DMS53 treated with DMSO at 0.1 percent for 48 hours (cell line): ENCODE results near the gene RAB43.
"Not testable (repeated sequence)": the region's sequence is repeated elsewhere in the genome, so short reads cannot be mapped to it uniquely, and the experiment has no call there.

Experiments used
- DNase-seq: peaks from one replicate; lab custom pipeline; 2025; ENCODE audit not compliant: unreplicated experiment; lab: John Stamatoyannopoulos, UW

RAB43 gene

DNA sequence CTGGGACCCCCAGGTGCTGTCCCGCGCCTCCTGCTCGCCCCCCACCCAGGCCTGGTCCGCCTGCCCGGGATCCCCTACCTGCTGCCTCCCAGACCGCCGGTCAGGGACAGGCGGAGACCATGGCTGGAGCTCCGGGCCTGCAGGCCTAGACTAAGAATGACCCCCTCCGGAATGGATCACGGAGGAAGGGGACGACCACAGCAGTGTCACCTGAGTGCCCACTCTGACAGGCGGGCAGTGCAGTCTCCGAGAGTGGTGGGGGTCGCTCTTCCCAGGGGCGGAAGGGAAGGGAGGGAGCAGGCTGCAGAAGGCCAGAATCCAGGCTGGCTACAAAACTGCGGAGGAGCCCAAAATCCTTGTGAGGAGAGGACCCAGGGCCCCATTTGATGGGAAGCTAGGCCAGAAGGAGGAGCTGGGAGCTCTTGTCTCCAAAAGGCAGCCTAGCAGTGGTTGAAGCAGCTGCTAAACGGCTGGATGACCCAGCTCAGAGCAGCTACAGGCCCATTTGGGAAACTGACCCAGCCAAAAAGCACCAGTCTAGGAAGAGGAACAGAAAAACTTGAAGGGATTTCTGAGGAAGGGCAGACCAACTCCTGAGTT is 908 bp upstream of the RAB43 start:
- no peak for DNase-seq

DNA sequence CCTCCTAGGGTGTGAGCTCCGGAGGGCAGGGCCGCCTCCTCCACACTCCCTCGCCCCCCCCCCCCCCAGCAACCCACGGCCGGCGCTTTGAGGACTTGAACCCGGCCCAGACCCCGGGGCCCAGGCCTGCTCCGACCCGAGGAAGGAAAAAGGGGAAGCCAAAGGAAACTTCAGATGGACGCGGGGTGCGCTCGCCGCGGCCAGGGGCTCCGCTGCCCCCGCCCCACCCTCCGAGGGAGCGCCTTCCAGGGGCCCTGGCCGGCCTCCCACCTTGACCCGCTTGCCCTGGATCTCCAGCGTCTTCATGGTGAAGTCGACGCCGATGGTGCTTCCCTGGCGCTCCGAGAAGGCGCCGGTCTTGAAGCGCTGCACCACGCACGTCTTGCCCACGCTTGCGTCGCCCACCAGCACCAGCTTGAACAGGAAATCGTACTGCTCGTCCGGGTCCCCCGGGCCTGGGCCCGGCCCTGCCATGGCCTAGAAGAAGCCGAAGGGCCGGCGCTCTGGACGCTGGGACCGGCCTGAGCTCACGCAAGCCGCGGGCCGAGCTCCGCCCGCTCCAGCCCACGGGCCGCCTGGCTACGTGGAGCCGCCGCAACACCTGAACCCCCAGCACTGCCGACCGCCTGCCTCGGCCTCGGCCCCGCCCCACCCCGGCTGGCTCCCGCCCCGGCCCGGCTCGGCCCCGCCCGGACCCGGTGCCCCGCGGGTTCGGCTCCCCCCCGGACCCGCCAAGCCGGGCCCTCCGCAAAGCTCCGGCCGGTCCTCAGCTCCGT is 400 bp downstream of the RAB43 start:
- peak; percentile 23 for DNase-seq

DNA sequence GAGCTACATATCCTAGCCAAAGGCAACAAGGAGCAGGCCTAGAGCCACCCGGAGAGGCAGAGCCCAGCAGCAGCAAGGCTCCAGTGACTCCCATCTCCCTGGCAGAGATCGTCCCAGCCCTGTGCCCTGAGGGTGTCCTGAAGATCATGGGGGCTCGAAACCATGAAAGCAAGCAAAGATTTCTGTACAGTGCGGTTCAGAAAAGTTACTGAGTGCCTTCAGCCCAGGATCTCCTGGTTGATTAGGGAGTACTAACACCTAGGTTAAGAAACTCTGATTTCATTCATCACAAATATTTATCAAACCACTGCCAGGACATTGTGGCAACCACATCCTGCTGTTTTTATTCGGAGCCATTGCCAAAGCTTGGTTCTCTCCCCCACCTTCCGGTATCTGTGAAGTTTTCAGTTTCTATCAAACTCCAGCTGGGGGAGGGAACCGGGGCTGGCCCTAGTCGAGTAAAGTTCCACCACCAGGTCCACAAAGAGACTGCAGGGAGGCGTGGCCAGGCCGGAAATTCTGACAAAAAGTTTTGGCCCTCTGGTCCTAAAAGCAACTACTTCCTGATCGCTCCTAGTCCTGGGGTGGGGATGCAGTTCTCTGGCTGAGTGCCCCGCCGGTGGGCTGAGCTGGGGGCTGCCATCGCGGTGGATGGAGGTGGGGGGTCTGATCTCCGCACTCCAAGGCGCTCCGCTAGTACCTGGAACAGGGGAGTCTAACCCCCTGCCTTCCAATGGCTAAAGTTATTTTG is 1.2 kb downstream of the RAB43 start:
- no peak for DNase-seq

DNA sequence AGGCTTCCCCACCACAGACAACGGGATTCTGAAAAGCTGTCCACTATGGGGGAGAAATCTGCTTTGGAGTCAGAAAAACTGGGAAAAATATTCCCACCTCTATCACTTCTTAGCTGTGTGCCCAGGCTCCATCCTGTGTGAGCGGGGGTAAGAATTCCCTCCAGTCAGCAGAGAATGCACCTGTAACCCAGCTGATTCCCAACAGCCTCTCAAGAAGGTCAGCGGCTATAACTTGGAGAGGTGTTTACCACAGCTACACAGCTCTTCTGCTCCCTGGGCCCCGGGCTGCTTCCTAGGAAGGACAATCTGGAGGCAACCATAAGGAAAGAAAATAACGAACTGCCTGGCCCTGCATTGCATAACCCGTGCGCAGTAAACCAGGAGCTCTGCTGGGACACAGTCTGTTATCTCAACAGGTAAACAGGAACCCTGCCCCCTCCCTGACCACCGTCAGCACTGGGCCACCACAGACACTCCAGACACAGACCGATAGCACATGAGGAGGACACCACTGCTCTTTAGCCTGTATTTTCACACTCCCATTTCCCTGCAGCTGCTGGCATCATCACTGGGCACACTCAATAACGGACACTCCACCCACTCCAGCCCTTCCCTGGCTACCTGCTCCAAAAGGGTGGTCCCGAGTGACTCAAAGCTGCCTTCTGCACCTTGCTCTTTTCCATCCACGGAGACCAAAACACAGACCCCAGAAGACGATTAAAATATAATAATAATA is 2.1 kb downstream of the RAB43 start:
- DNase-seq = no peak

DNA sequence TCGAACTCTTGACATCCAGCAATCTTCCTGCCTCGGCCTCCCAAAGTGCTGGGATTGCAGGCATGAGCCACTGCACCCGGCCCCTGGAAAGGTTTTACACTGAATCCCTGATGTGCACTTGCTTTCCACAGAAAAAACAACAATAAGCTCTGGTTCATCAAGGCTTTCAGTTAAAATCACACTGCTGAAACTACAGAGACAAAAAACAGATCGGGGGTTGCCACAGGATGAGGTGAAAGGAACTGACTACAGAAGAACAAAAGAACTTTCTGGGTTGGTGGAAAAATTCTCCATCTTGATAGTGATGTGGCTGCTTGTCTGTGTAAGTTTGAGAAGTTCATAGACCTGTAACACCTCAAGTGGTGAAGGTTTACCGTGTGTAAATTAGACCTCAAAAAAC is 2.9 kb downstream of the RAB43 start:
- no peak for DNase-seq

DNA sequence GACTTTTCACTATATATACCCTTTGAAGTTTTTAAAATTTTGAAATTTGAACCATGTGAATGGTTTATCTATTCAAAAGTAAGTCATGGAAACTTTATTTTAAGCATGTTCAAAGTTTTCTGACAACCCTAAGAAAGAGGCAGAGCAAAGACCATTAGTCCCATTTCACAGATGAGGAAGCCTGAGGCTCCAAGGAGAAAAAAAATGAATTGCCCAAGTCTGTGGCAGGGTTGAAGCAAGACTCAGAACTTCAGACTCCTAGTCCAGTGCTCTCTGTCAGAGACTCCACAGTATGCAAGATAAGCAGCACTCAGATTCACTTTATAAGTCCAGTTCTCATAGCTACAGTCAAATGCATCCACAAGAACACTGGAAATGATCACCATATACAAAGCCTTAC is 4.5 kb downstream of the RAB43 start:
- no peak for DNase-seq

DNA sequence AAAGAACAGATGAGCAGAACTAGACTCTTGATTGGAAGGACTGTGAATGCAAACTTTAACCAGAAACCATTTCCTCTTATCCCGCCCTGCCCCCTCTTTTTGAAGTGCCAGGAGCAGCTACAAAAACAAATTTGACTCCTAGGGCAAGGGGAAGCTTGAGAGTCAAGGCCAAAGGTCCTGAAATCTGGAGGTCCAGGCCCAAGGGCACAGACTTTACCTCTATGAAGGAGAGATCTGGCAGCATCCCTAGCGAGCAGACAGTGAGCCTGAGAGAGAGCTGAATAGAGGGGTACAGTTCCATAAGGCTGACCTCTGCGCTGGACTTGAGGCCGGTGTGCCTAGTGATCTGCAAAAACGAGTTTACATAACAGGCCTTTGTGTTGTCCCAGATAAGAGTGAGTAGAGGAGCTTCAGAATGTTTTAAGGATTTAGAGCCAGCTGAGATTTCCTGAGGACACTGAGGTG is 5.1 kb downstream of the RAB43 start:
- DNase-seq = no peak

DNA sequence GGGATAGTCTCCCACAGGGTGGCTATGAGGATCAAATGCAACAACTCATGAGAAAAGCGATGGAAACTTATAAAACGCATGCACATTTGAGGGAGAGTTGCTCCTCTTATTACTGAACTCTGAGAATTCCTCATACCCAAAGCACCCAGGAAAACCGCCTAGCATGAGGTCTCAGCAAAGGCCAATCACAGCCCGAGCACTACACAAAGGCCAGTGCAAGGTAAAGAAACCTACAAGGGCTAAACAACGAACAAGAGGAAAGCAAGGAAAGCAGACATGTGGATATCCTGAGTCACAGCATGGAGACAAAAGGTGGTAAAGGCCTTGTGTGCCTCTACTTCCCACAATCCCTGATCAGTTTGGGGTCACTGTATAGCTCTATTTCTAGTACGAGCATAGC is 7.1 kb downstream of the RAB43 start:
- DNase-seq = no peak

DNA sequence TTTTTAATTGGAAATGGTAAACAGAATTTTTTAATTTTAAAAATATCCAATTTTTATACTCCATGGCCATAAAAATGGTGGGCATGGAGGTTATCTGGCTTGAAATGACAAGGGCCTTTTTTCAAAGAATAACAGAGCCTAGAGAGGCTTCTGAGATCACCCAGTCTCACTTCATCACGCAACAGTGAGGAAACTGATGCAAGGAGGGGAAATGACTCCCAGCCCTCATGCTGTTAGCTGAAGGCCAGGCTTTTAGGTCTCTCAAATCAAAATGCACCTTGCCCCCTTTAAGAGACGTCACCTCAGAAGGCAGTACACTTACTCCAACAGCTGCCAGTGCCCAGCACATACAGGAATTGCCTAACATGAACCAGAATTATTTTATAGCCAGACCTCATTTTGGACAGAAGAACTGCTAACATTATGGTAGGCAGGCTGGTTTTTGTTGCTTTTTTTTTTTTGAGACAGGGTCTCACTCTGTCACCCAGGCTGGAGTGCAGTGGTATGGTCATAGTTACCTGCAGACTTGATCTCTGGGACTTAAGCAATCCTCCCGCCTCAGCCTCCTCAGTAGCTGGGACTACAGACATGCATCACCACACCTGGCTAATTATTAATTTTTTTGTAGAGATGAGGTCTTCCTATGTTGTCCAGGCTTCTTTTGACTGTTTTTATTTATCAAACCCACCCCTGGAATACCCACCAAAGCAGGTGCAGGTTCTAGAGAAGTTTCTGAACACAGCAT is 9.1 kb downstream of the RAB43 start:
- DNase-seq = no peak

DNA sequence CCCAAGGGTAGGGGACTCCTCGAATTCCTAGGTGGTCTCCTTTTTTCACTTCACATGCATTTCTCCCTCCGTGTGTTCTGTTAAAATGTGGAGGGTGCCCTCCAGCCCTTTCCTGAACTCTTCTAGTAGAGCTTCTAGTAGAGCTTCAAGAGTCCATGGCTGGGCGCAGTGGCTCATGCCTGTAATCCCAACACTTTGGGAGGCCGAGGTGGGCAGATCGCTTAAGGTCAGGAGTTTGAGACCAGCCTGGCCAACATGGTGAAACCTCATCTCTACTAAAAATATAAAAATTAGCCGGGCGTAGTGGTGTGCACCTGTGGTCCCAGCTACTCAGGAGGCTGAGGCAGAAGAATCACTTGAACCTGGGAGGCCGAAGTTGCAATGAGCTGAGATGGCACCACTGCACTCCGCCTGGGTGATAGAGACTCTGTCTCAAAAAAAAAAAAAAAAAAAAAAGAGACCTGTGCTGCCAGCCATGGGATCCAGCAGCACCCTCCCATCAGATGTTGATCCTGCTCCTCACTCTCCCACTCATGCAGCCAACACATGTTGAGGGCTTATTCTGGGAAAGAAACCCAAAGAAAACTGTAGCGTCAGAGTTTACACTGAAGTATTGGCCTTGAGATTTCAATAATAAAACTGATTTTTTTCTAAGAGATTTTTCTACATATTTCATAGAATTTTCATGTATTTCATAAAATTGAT is 10.4 kb downstream of the RAB43 start:
- not testable (repeated sequence) for DNase-seq

DNA sequence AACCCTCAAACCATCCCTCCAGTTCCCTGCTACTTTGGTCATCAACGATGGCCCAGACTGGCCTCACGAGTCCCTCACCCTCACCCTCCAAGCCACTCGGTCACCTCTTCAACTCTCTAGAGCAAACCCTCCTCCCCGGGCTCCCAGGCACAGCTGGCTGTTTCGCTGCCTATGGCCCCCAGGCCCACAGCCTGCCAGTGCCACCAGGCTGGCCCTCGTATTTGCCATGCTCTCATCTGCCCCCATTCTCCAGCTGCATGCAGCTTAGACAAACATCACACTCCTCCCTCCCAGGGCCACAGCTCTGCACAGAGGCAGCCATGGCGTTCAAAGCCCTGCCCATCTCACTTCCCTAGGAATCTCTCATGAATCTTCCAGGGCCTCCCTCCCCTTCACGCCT is 13.8 kb downstream of the RAB43 start:
- DNase-seq = no peak

DNA sequence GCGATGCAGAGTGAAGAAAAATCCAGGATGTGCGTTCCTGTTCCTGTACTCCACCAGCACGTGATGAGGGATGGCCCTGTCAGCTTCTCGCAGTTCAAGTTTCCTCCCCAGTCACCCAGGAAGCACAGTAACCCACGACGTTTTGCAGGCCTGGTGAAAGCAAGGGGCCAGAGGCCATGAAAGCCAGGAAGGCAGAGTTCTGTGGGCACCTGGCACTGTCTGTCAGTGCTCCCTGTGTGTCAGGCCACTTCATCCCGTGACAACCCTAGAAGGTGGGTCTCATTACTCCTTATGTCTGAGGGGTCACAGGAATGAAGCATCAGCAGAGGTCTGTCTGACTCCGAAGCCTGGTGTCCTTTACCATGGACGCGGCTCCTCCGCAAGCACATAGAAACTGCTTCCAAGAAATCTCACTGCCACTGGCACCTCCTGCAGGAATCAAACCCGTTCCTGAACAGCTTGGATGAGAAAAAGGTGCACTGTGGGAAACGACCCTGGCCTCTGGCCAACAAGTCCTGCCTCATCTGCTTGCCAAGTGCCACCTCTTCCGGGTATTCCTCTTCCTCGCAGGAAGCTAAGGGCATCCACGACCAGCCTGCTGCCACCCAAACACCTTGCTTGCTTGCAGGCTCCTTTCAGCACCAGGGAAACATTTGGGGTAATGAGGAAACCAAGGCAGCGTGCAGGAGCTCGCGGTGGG is 14.6 kb downstream of the RAB43 start:
- DNase-seq = no peak

DNA sequence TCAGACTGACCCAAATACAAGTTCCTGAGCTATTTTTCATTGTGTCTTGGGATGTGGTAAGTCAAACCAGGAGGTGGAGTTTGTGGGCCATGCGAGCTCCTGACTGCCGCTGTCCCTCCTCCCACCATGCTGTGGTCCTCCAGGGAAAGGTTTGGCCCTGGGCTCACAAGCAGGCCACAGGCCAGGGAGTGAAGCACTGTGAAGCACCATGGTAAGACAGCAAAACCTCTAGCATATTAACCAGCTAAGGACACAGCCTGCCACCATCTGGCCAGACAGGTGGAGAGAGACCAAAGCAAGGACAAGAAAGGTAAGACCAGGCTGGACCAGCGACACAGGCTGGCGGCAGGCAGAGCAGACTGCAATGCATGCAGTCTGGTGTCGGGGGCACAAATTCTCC is 15.3 kb downstream of the RAB43 start:
- no peak for DNase-seq

DNA sequence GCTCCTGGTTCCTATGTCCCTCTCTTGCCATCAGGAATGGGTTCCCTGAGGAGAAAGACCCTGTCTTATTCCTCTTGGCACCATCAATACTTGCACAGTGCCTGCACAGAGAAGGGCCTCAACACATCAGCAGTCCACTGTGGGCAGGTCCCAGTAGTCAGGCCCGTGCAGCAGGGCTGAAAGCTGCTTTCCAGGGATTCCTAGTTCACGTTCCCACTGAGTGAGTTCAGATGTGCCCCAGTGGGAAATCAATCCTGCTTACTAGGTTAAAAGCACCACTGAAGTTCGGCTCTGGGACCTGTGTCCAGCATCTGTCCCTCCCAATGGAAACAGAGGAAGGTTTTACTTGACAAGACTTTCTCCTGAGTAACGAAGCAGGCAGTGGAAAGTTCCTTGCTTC is 15.7 kb downstream of the RAB43 start:
- DNase-seq = no peak

DNA sequence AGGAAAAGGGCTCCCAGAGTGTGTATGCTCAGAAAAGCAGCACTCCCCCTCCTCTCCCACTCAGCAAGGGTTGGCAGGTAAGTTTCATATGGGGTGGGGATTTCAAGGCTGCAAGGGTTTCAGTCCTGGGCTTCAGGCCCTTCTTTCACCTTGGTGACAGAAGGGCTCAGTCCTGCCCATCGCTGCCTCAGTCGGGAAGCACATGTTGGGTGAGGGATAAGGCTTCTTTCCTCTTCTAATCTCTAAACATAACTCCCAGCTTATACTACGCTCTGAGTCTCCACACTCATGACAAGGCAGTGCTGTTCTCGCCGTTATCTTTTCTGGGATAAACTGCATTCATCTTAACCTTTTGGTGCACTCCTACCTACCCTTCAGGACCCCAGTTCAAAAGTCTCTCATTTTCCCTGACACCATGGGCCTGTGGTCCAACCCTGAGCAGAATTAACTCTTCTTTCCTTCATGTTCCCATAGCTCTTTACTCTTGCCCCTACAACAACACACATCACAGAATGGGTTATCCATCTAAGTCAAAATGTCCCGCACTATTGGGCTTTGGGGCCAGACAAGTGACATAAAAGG is 17.0 kb downstream of the RAB43 start:
- DNase-seq = no peak

DNA sequence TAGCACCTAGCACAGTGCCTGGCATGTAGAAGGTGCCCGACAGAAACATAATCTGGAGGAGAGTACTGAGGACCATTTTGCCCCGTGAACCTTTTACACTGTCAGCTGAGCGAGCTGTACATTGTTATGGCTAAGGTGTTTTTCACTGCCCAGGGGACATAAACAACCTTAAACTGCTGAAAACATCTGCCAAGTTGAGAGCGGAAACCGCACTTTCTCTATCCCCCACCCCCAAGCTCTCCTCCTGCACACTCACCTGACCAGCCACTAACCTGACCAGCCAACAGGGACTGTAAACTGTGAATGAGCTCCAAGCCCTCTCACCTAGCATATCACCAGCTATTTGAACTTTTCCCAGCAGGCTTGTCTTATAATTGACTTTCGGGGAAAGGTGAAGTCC is 17.6 kb downstream of the RAB43 start:
- DNase-seq = no peak

DNA sequence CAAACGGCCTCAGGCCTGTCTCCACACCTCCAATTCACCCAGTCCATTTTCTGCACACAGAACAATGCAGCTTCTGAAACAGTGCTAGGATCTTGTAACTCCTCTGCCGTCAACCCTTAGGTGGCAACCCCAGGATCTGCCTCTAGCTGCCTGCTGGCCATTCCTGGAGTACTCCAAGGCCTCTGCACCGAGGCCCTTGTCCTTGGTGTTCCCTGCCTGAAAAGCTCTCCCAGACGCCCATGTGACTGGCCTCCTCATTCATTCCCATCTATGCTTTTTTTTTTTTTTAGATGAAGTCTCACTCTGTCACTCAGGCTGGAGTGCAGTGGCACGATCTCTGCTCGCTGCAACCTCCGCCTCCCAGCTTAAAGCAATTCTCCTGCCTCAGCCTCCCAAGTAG is 18.3 kb downstream of the RAB43 start:
- DNase-seq = no peak

DNA sequence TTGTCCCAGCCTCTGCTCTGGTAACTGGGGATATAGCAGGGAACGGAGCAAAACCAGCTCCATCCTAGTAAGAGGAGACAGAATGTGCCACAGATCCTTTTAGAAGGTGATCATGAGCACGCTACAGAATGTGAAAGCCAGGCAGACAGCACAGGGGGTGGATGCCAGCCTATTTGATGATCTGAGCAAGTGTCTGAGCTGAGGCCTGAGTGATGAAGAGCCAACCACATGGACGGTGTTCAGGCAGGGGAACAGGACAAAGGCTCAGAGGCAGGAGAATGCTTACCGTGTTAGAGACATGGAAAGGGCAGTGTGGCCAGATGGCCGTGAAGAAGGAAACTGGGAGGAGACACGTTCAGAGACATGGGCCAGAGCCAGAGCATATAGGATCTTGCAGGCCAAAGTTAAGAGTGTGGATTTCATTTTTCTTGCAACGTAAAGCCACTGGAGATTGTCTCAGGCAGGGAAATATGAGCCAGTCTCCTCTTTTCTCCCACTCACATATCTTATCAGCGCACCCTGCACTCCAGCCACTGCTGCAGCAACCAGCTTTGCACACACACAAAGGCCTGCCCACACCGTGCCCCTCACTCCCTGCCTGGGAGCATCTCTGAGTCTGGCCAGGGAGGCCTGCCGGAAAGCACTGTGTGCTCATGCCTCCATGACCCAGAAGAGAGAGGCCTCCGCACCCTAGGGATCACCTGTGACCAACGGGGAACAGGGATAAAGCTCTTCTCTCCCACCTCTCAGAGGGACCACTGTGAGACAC is 20.1 kb downstream of the RAB43 start:
- no peak for DNase-seq
